ENCODE data around the gene DLG2. TPM values are rescaled to one million over a fixed set of nuclear protein-coding genes. Genes with fewer than 3 reads are reported as not detected.

DLG2 gene
- total RNA-seq, 4 donors from 2014 or later: 0.18 to 8.3 (median 2.5) TPM

- no peak overlapping the region for H3K27ac ChIP-seq
- H3K27me3 ChIP-seq: no peaks in the 10 kb centered on the region
- H3K9me3 ChIP-seq: no peaks in the 10 kb centered on the region
- DNase-seq: no peak
- no peak overlapping the region for H3K4me3 ChIP-seq
- peaks cover 0 to 6% (median 2%) of the 10 kb centered on the region in 4 donors for H3K4me1 ChIP-seq
- TF ChIP-seq POLR2A (IDR thresholded peaks at IDR 0.05) (no peak), CTCF (IDR thresholded peaks at IDR 0.05) (no peak)
- no peaks in the 10 kb centered on the region for H3K36me3 ChIP-seq
Measured at GRCh38 chr11:83540728-83541127, 2086.4 kb downstream of the DLG2 start.

DNA sequence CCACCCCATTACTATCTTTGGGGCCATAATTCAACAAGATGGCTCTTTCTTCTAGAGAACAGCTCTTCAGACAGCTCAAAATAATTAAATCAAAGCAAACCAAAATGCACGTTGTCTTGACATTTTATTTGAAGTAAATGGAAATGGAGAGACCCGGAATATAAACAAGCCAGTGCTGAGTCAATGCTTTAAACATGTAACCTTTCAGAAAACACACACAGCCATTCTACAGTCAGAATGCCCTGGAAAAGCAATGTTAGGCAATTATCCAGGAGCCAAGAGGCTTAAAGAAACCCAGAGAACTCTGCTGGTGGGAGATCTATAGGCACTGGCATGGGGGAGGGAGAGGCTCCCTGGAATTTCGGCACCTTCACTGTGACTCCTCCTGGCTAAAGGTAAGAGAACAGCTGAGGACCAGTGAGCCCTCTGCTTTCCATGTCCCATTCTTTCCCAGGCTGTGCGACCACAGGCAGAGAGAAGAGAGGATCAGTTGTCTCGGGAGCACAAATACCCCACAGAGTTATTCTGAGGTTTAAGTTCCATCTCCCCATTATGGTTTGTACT is 2086.9 kb downstream of the DLG2 start:
- no peak overlapping the region for H3K27ac ChIP-seq
- H3K27me3 ChIP-seq: no peaks in the 10 kb centered on the region
- TF ChIP-seq POLR2A (IDR thresholded peaks at IDR 0.05) (no peak), CTCF (IDR thresholded peaks at IDR 0.05) (no peak)
- no peaks in the 10 kb centered on the region for H3K9me3 ChIP-seq
- H3K4me1 ChIP-seq: peaks cover 0 to 6% (median 2%) of the 10 kb centered on the region in 4 donors
- DNase-seq: no peak
- no peak overlapping the region for H3K4me3 ChIP-seq
- H3K36me3 ChIP-seq: no peaks in the 10 kb centered on the region

DNA sequence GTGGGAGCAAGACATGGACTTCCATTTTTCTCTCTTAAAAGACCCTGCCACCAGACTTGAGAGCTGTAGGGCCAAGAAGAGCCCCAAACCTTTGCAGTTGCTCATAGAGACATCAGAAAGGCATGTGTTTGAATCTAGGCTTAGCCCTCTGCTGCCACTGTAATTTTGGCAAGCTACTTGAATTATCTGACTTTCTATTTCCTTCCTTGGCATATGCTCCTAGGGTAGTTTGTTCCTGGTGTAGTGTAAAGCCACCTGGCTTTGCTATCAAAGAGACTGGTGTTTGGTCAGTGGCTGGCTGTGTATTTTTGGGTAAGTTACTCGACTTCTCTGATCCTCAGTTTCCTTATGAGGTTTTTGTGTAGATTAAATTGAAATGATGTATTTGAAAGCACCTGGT is 2088.9 kb downstream of the DLG2 start:
- Histone ChIP-seq H3K27ac (no peak overlapping the region), H3K27me3 (no peaks in the 10 kb centered on the region), H3K4me1 (no peaks in the 10 kb centered on the region), H3K9me3 (no peaks in the 10 kb centered on the region), H3K4me3 (no peak overlapping the region), H3K36me3 (no peaks in the 10 kb centered on the region)
- no peak for DNase-seq
- no peak for TF ChIP-seq POLR2A (IDR thresholded peaks at IDR 0.05)
- TF ChIP-seq CTCF (IDR thresholded peaks at IDR 0.05): no peak

DNA sequence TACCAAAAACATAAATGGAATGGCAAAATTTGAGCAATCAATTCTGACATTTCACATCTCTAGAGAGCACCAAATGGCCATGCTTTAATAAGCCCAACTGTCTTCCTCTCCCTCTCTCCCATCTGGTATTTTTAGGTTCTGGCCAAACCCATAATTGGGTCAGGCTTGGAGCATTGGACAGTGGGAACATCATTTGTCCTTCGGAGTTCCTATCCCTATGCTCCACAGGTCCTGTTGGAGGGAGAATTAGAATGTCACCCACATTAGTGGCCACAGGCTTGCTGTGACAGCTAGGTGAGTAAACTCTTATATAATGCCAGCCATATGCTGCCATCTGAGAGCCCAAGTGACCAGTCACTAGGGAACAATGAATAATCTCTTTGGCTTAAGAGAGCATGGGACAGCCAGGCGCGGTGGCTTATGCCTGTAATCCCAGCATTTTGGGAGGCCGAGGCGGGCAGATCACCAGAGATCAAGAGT is 2090.0 kb downstream of the DLG2 start:
- Histone ChIP-seq H3K9me3 (no peaks in the 10 kb centered on the region), H3K27me3 (no peaks in the 10 kb centered on the region), H3K27ac (no peak overlapping the region), H3K4me3 (no peak overlapping the region), H3K4me1 (no peaks in the 10 kb centered on the region), H3K36me3 (no peaks in the 10 kb centered on the region)
- DNase-seq: no peak
- no peak for TF ChIP-seq POLR2A (IDR thresholded peaks at IDR 0.05)
- no peak for TF ChIP-seq CTCF (IDR thresholded peaks at IDR 0.05)

DNA sequence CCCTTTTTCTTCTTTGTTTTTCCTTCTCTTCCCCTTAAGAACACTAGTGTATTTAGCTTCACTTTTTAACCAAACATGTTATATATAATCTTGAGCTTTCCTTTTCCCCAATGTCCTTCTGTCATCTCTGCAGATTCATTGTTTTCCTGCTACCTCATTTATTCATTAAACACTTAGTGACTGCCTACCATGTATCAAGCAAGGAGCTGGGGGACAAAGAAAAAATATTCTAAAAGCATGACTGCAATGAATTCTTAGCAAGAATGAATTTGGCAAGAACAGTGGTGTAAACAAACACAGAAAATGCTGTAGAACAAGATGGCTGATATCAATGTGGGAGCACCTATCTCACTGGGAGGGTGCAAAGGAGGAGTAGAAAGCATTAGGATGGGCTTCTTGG is 2094.0 kb downstream of the DLG2 start:
- Histone ChIP-seq H3K4me1 (no peaks in the 10 kb centered on the region), H3K27me3 (no peaks in the 10 kb centered on the region), H3K9me3 (no peaks in the 10 kb centered on the region), H3K27ac (no peak overlapping the region), H3K4me3 (no peak overlapping the region), H3K36me3 (no peaks in the 10 kb centered on the region)
- TF ChIP-seq POLR2A (IDR thresholded peaks at IDR 0.05) (no peak), CTCF (IDR thresholded peaks at IDR 0.05) (no peak)
- no peak for DNase-seq

DNA sequence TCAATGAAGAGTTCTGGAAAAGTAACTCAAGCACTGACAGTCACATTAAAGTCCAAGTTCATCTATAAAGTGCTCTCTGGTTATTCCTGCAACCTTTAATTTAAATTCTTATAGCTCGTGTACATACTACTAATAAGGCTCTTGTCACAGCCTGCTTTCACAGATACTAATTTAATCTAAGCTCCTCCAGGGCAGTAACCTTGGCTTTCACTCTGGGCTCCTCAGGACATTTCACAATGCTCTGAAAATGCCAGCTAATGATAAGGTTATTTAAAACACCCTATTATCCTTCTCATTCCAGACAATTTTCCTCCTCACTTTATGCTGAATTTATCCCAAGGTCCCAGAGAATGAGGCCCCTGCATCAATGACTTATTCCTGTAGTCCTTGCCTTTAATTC is 2098.3 kb downstream of the DLG2 start:
- TF ChIP-seq CTCF (IDR thresholded peaks at IDR 0.05): no peak
- TF ChIP-seq POLR2A (IDR thresholded peaks at IDR 0.05): no peak
- H3K27ac ChIP-seq: no peak overlapping the region

More for the DNA sequence above, 2098.3 kb downstream of the DLG2 start:
- no peak for DNase-seq
- Histone ChIP-seq H3K4me1 (no peaks in the 10 kb centered on the region), H3K9me3 (no peaks in the 10 kb centered on the region), H3K36me3 (no peaks in the 10 kb centered on the region), H3K4me3 (no peak overlapping the region), H3K27me3 (no peaks in the 10 kb centered on the region)
